Astrocyte (in vitro differentiated cells and primary cell): ENCODE measurements around the gene MYO16. TPM values are rescaled to one million over a fixed set of nuclear protein-coding genes. Genes with fewer than 3 reads are reported as not detected.
A peak's percentile ranks its signal among the peaks of the same experiment; 100 is the strongest.

ENCODE experiments used
- DNase-seq: peaks from one replicate; pipeline ENCODE4 v3.0.0-alpha.2; 2010; ENCODE audit warnings: low read depth
- FAIRE-seq: peaks from 2 replicates; lab custom pipeline; 2011; peaks lifted over from hg19 to GRCh38; lab: Jason Lieb, UNC
- H2AFZ ChIP-seq: 2 replicates; pipeline ENCODE4 v1.6.0; 2012; ENCODE audit warnings: low read depth, low read length, inconsistent platforms
- H3K27ac ChIP-seq: 2 replicates; pipeline ENCODE4 v1.5.1; 2011; ENCODE audit warnings: low read depth, low read length, inconsistent platforms
- H3K27me3 ChIP-seq: 2 replicates; pipeline ENCODE4 v1.6.0; 2011; ENCODE audit warnings: low read length, inconsistent platforms; ENCODE audit not compliant: insufficient read depth
- H3K36me3 ChIP-seq: 2 replicates; pipeline ENCODE4 v1.5.1; 2011; ENCODE audit warnings: low read length, inconsistent platforms; ENCODE audit not compliant: insufficient read depth
- H3K4me1 ChIP-seq: 2 replicates; pipeline ENCODE4 v1.5.1; 2011; ENCODE audit warnings: low read length, inconsistent platforms; ENCODE audit not compliant: insufficient read depth
- H3K4me2 ChIP-seq: 2 replicates; pipeline ENCODE4 v1.6.0; 2012; ENCODE audit warnings: low read length, inconsistent platforms
- H3K4me3 ChIP-seq: 2 replicates; pipeline ENCODE4 v1.5.1; 2011; ENCODE audit warnings: low read depth, mild to moderate bottlenecking, low read length, inconsistent platforms; ENCODE audit not compliant: insufficient read depth
- H3K79me2 ChIP-seq: 2 replicates; pipeline ENCODE4 v1.6.0; 2012; ENCODE audit warnings: mild to moderate bottlenecking, low read length, inconsistent platforms; ENCODE audit not compliant: insufficient read depth
- H3K9ac ChIP-seq: 2 replicates; pipeline ENCODE4 v1.6.0; 2012; ENCODE audit warnings: mild to moderate bottlenecking, low read length, inconsistent platforms
- H3K9me3 ChIP-seq: 2 replicates; pipeline ENCODE4 v1.5.1; 2012; ENCODE audit warnings: low read depth, mild to moderate bottlenecking, low read length, inconsistent platforms; ENCODE audit not compliant: insufficient read depth
- H4K20me1 ChIP-seq: 2 replicates; pipeline ENCODE4 v1.6.0; 2012; ENCODE audit warnings: low read length, inconsistent platforms; ENCODE audit not compliant: insufficient read depth
- H3K27ac Mint-ChIP-seq: one replicate; pipeline ENCODE4 v1.8.0; 2021; ENCODE audit warnings: mild to moderate bottlenecking, mixed read lengths; ENCODE audit not compliant: unreplicated experiment
- H3K27me3 Mint-ChIP-seq: one replicate; pipeline ENCODE4 v1.8.0; 2021; ENCODE audit warnings: low read depth, mixed read lengths; ENCODE audit not compliant: unreplicated experiment
- H3K36me3 Mint-ChIP-seq: one replicate; pipeline ENCODE4 v1.8.0; 2021; ENCODE audit warnings: low read depth, mixed read lengths; ENCODE audit not compliant: unreplicated experiment
- H3K4me1 Mint-ChIP-seq: one replicate; pipeline ENCODE4 v1.8.0; 2021; ENCODE audit warnings: low read depth, mixed read lengths; ENCODE audit not compliant: unreplicated experiment
- H3K4me3 Mint-ChIP-seq: one replicate; pipeline ENCODE4 v1.8.0; 2021; ENCODE audit warnings: mild to moderate bottlenecking, moderate library complexity, mixed read lengths; ENCODE audit not compliant: unreplicated experiment
- H3K9me3 Mint-ChIP-seq: one replicate; pipeline ENCODE4 v1.8.0; 2021; ENCODE audit warnings: mild to moderate bottlenecking, mixed read lengths; ENCODE audit not compliant: unreplicated experiment
- CTCF ChIP-seq: IDR thresholded peaks from 2 replicates; pipeline ENCODE4 v1.5.1; 2011; ENCODE audit warnings: low read depth, mild to moderate bottlenecking, inconsistent platforms, low read length, moderate library complexity; ENCODE audit not compliant: insufficient read depth
- EZH2 ChIP-seq: IDR thresholded peaks from 2 replicates; pipeline ENCODE4 v1.6.1; 2012; ENCODE audit warnings: mild to moderate bottlenecking, low read length, inconsistent platforms; ENCODE audit not compliant: insufficient read depth
- total RNA-seq: library from RNA; stranded (reverse); gene quantifications from 2 replicates; pipeline ENCODE4 v1.2.1, GENCODE V29; 2021

Gene MYO16
- total RNA-seq, 1 donor from 2014 or later: 0.14 TPM

- no peak overlapping the region for H3K9ac ChIP-seq
- H3K4me3 ChIP-seq: no peak overlapping the region
- no peaks in the 10 kb centered on the region for H3K27me3 ChIP-seq
- no peaks in the 10 kb centered on the region for H3K9me3 ChIP-seq
- H3K27ac Mint-ChIP-seq: no peak overlapping the region
- H2AFZ ChIP-seq: no peak overlapping the region
- no peaks in the 10 kb centered on the region for H3K36me3 ChIP-seq
- H3K4me1 ChIP-seq: peaks cover 14% of the 10 kb centered on the region
- peaks cover 33% of the 10 kb centered on the region for H3K4me1 Mint-ChIP-seq
- FAIRE-seq (no peak), DNase-seq (no peak)
- H4K20me1 ChIP-seq: no peaks in the 10 kb centered on the region
- H3K79me2 ChIP-seq: no peaks in the 10 kb centered on the region
- no peaks in the 10 kb centered on the region for H3K27me3 Mint-ChIP-seq
- H3K9me3 Mint-ChIP-seq: no peaks in the 10 kb centered on the region
- H3K27ac ChIP-seq: no peak overlapping the region
- TF ChIP-seq CTCF: no peak
- TF ChIP-seq EZH2: no peak
- no peak overlapping the region for H3K4me2 ChIP-seq
- peaks cover 2% of the 10 kb centered on the region for H3K36me3 Mint-ChIP-seq
- no peak overlapping the region for H3K4me3 Mint-ChIP-seq
Observed at GRCh38 chr13:109160357-109160756, 530.9 kb downstream of the MYO16 start.

GRCh38 chr13:109160887-109161669, 531.7 kb downstream of the MYO16 start:
- no peaks in the 10 kb centered on the region for H4K20me1 ChIP-seq
- no peaks in the 10 kb centered on the region for H3K27me3 ChIP-seq
- peak overlapping the region; percentile 6 for H3K4me2 ChIP-seq
- Mint-ChIP-seq H3K36me3 (peaks cover 2% of the 10 kb centered on the region), H3K27me3 (no peaks in the 10 kb centered on the region), H3K4me3 (no peak overlapping the region), H3K9me3 (no peaks in the 10 kb centered on the region), H3K4me1 (peaks cover 27% of the 10 kb centered on the region), H3K27ac (no peak overlapping the region)
- no peak overlapping the region for H3K27ac ChIP-seq
- no peak overlapping the region for H3K9ac ChIP-seq
- no peak for TF ChIP-seq EZH2
- TF ChIP-seq CTCF: no peak
- no peak overlapping the region for H2AFZ ChIP-seq
- no peak for FAIRE-seq
- DNase-seq: no peak
- H3K4me1 ChIP-seq: peaks cover 7% of the 10 kb centered on the region
- no peak overlapping the region for H3K4me3 ChIP-seq
- H3K36me3 ChIP-seq: no peaks in the 10 kb centered on the region
- H3K9me3 ChIP-seq: no peaks in the 10 kb centered on the region
- H3K79me2 ChIP-seq: no peaks in the 10 kb centered on the region

- no peaks in the 10 kb centered on the region for H3K27me3 Mint-ChIP-seq
Observed at GRCh38 chr13:109162248-109163036, 533.0 kb downstream of the MYO16 start.

More at GRCh38 chr13:109162248-109163036, 533.0 kb downstream of the MYO16 start:
- Mint-ChIP-seq H3K36me3 (peaks cover 2% of the 10 kb centered on the region), H3K27ac (no peak overlapping the region), H3K9me3 (no peaks in the 10 kb centered on the region), H3K4me3 (no peak overlapping the region), H3K4me1 (peaks cover 13% of the 10 kb centered on the region)
- no peaks in the 10 kb centered on the region for H3K9me3 ChIP-seq
- H3K27me3 ChIP-seq: no peaks in the 10 kb centered on the region
- no peaks in the 10 kb centered on the region for H3K36me3 ChIP-seq
- FAIRE-seq (no peak), DNase-seq (no peak)
- no peak overlapping the region for H3K4me2 ChIP-seq
- no peak overlapping the region for H3K27ac ChIP-seq
- no peaks in the 10 kb centered on the region for H4K20me1 ChIP-seq
- no peak overlapping the region for H3K4me3 ChIP-seq
- H3K9ac ChIP-seq: no peak overlapping the region
- no peaks in the 10 kb centered on the region for H3K4me1 ChIP-seq
- TF ChIP-seq CTCF (no peak), EZH2 (no peak)
- H3K79me2 ChIP-seq: no peaks in the 10 kb centered on the region
- no peak overlapping the region for H2AFZ ChIP-seq
